ENCODE measurements around the gene RAX2. TPM values are rescaled to one million over a fixed set of nuclear protein-coding genes. Genes with fewer than 3 reads are reported as not detected.

RAX2 gene
- total RNA-seq, 1 donor from 2014 or later: not detected

DNA sequence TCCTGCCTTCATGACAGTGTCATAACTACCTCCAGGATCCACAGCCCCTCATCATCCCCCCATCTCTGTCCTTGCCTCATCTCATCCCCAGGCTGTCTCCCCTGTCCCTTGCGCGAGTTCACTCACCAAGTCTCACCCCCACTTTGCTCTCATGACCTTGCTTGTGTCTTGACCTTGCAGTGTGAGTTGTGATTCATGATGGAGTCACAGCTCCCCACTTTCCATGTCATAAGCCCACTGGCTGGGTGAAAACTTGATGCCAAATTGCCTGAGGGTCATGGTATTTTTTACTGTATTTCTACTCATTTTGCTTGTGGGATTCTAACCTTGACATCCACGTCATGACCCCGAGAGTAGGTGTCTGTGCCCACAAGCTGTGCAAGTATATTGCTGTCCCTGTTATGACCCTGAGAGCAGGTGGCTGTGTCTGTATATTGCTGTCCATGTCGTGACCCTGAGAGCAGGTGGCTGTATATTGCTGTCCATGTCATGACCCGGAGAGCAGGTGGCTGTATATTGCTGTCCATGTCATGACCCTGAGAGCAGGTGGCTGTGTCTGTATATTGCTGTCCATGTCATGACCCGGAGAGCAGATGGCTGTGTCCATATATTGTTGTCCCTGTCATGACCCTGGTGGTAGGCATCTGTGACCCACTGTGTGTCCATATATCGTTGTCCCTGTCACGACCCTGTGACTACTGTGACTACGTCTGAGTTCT lies 34.4 kb downstream of the RAX2 start:
- DNase-seq (ENCODE audit: low spot score): no peak
- no peaks in the 10 kb centered on the region for H3K4me1 Mint-ChIP-seq (ENCODE audit: low read depth)
- H3K27ac Mint-ChIP-seq: no peak overlapping the region
- no peaks in the 10 kb centered on the region for H3K36me3 Mint-ChIP-seq (ENCODE audit: low read depth)
- intact Hi-C loops (cut with micrococcal nuclease): no loop called here
- H3K4me3 Mint-ChIP-seq: no peak overlapping the region
- H3K9me3 Mint-ChIP-seq: no peaks in the 10 kb centered on the region
- H3K27me3 Mint-ChIP-seq (ENCODE audit: insufficient read depth): peaks cover 1% of the 10 kb centered on the region

DNA sequence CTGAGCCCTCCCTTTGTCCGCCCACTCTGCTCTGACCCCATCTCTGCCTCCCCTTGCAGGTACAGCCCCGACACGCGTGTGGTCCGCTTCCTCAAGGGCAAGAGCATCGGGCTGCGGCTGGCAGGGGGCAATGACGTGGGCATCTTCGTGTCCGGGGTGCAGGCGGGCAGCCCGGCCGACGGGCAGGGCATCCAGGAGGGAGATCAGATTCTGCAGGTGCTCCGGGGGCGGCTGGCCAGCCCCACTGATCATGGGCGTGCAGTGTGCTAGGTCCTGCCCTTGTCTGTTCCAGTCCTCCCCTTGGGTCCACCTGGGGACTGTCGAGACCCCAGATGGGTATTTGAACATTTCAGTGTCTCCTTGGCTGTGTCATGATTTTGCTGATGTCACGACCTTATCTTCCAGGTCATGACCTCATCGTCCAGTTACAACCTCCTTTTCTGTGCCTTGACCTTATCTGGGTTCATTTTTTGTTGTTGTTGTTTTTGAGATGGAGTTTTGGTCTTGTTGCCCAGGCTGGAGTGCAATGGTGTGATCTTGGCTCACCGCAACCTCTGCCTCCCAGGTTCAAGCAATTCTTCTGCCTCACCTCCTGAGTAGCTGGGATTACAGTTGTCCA lies 35.8 kb downstream of the RAX2 start:
- Mint-ChIP-seq H3K9me3 (no peaks in the 10 kb centered on the region), H3K4me1 (ENCODE audit: low read depth) (no peaks in the 10 kb centered on the region), H3K36me3 (ENCODE audit: low read depth) (no peaks in the 10 kb centered on the region), H3K4me3 (no peak overlapping the region), H3K27ac (no peak overlapping the region), H3K27me3 (ENCODE audit: insufficient read depth) (peaks cover 1% of the 10 kb centered on the region)
- no peak for DNase-seq (ENCODE audit: low spot score)
- intact Hi-C loops (cut with micrococcal nuclease): no loop called here

DNA sequence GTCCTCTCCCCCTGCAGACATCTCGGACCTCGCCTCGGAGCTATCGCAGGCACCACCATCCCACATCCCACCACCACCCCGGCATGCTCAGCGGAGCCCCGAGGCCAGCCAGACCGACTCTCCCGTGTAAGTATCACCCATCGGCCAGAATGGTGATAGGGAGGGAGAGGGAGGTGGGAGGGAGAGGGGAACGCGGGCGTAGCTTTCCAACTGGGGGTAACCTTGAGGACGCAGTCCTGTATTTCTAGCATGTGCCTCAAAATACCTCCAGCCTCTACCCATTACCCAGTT lies 37.8 kb downstream of the RAX2 start:
- Mint-ChIP-seq H3K27me3 (ENCODE audit: insufficient read depth) (peaks cover 1% of the 10 kb centered on the region), H3K4me1 (ENCODE audit: low read depth) (no peaks in the 10 kb centered on the region), H3K36me3 (ENCODE audit: low read depth) (no peaks in the 10 kb centered on the region), H3K9me3 (no peaks in the 10 kb centered on the region), H3K27ac (no peak overlapping the region), H3K4me3 (no peak overlapping the region)
- intact Hi-C loops (cut with micrococcal nuclease): no loop called here
- no peak for DNase-seq (ENCODE audit: low spot score)

DNA sequence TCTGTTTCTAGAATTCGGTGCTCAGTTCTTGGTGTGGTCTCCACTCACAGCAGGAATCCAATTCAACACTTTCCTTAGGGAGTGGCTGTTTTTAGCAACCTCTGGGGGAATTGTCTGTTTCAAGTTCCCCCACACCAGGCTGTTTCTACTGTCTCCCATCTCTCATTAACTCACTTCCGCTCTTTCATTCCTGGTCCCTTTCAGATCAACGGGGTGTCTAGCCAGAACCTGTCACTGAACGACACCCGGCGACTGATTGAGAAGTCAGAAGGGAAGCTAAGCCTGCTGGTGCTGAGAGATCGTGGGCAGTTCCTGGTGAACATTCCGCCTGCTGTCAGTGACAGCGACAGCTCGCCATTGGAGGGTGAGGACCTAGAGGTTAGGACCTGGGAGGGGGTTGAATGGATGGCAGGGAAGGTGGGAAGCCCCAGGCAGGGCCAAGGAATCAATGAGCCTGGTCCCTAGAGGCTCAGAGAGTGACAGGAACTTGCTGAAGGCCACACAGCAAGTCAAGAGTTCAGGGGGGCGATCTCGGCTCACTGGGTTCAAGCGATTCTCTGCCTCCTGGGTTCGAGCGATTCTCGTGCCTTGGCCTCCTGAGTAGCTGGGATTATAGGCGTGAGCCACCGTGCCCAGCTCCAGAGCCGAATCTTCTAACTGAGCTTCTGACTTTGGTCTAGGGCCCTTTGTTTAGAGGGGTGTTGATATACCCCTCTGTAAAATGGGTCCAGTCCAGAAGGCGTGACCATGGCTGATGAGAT lies 38.3 kb downstream of the RAX2 start:
- no peak for DNase-seq (ENCODE audit: low spot score)
- intact Hi-C loops (cut with micrococcal nuclease): no loop called here
- Mint-ChIP-seq H3K27ac (no peak overlapping the region), H3K4me3 (no peak overlapping the region), H3K4me1 (ENCODE audit: low read depth) (no peaks in the 10 kb centered on the region), H3K36me3 (ENCODE audit: low read depth) (no peaks in the 10 kb centered on the region), H3K27me3 (ENCODE audit: insufficient read depth) (peaks cover 1% of the 10 kb centered on the region), H3K9me3 (no peaks in the 10 kb centered on the region)

DNA sequence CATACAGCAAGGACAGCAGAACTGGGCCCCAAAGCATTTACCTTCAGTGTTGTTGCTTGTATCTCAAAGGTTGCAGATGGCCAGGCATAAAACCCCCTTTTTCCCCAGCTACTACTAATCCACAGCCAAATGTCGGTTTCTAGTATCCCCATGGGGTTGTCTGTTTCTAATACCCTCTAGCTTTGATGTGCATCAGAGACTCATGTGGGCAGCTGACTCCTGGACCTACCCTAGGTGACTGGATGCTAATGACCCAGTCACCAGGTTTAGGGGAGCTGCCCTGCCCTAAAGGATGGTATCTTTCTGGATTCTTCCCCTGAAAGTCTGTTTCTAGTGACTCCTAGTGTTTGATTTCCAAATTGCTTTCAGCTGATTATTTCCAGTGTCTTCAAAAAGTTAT lies 39.9 kb downstream of the RAX2 start:
- Mint-ChIP-seq H3K4me1 (ENCODE audit: low read depth) (no peaks in the 10 kb centered on the region), H3K4me3 (no peak overlapping the region), H3K27ac (no peak overlapping the region), H3K27me3 (ENCODE audit: insufficient read depth) (peaks cover 1% of the 10 kb centered on the region), H3K36me3 (ENCODE audit: low read depth) (no peaks in the 10 kb centered on the region), H3K9me3 (no peaks in the 10 kb centered on the region)
- DNase-seq (ENCODE audit: low spot score): no peak
- intact Hi-C loops (cut with micrococcal nuclease): no loop called here

DNA sequence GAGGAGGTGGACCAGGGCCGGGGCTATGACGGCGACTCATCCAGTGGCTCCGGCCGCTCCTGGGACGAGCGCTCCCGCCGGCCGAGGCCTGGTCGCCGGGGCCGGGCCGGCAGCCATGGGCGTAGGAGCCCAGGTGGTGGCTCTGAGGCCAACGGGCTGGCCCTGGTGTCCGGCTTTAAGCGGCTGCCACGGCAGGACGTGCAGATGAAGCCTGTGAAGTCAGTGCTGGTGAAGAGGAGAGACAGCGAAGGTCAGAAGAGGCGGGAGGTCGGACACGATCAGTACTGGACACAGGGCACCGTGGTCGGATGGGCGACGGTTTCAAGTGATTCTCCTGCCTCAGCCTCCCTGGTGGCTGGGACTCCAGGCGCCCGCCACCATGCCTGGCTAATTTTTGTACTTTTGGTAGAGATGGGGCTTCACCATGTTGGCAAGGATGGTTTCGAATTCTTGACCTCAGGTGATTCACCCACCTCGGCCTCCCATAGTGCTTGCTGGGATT lies 41.5 kb downstream of the RAX2 start:
- intact Hi-C loops (cut with micrococcal nuclease): no loop called here
- H3K27ac Mint-ChIP-seq: no peak overlapping the region
- H3K9me3 Mint-ChIP-seq: no peaks in the 10 kb centered on the region
- H3K27me3 Mint-ChIP-seq (ENCODE audit: insufficient read depth): peaks cover 1% of the 10 kb centered on the region
- no peaks in the 10 kb centered on the region for H3K36me3 Mint-ChIP-seq (ENCODE audit: low read depth)
- no peaks in the 10 kb centered on the region for H3K4me1 Mint-ChIP-seq (ENCODE audit: low read depth)
- DNase-seq (ENCODE audit: low spot score): no peak
- no peak overlapping the region for H3K4me3 Mint-ChIP-seq

DNA sequence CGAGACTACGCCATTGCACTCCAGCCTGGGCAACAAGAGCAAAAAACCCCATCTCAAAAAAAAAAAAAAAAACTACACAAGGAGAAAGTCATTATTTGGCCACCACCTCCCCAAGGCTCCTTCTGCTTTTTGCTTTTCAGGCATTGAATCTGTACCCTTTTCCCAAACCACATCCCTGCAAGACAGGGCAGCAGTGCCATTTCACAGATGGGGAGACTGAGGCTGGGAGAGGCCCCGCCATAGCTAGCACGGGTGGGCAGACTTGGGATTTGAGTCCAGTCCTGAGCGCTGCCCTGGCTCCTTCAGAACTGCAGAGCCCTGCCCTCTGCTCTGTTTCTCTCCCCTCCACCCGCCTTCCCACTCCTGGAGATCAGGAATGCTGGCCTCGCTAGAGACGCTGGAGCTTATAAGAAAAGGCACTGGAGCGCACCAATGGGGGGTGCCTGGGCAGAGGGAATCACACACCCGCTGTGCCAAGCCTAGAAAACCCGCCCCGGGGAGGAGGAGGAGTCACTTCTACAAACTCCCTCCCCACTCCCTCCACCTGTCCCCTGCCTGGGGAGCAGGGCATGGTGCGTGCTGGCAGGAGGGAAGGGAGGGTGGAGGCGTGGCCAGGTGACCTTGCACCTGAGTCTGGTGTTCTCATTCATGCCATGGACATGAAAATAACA lies 46.3 kb downstream of the RAX2 start:
- no peaks in the 10 kb centered on the region for H3K36me3 Mint-ChIP-seq (ENCODE audit: low read depth)
- intact Hi-C loops (cut with micrococcal nuclease): no loop called here
- no peak for DNase-seq (ENCODE audit: low spot score)

DNA sequence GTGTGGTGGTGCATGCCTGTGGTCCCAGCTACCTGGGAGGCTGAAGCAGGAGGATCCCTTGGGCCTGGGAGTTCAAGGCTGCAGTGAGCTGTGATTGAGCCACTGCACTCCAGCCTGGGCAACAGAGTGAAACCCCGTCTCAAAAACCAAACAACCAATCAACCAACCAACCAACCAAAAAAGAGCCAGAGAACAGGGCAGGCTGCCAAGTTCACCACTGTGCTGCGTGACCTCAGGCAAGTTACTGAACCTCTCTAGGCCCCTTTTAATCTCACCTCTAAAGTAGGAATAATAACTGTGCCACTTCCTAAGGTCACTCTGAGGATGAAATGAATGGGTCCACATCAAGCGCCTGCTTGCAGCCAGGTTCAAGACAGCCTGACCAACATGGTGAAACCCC lies 46.9 kb downstream of the RAX2 start:
- Mint-ChIP-seq H3K27me3 (ENCODE audit: insufficient read depth) (peaks cover 33% of the 10 kb centered on the region), H3K9me3 (no peaks in the 10 kb centered on the region), H3K27ac (no peak overlapping the region), H3K4me1 (ENCODE audit: low read depth) (no peaks in the 10 kb centered on the region), H3K4me3 (no peak overlapping the region), H3K36me3 (ENCODE audit: low read depth) (no peaks in the 10 kb centered on the region)
- intact Hi-C loops (cut with micrococcal nuclease): no loop called here
- no peak for DNase-seq (ENCODE audit: low spot score)

More for the DNA sequence above, 46.3 kb downstream of the RAX2 start:
- no peak overlapping the region for H3K4me3 Mint-ChIP-seq
- no peaks in the 10 kb centered on the region for H3K9me3 Mint-ChIP-seq
- no peaks in the 10 kb centered on the region for H3K4me1 Mint-ChIP-seq (ENCODE audit: low read depth)
- H3K27ac Mint-ChIP-seq: no peak overlapping the region
- peaks cover 27% of the 10 kb centered on the region for H3K27me3 Mint-ChIP-seq (ENCODE audit: insufficient read depth)

DNA sequence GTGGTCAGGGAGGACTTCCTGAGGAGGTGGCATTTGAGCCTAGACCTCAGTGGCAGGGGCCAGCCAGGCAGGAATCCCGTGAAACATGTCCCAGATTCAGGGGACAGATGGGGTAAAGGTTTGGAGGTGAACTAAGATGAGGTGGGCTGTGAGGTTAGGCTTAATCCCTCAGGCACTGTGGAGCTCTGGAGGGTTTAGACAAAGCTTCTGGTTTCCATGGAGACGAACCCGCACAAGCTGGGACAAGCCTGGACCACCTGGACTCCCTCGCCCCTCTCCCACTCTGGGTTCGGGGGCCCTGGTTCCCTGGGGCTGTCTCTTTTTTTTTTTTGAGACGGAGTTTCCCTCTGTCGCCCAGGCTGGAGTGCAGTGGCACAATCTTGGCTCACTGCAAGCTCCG lies 48.1 kb downstream of the RAX2 start:
- no peaks in the 10 kb centered on the region for H3K4me1 Mint-ChIP-seq (ENCODE audit: low read depth)
- intact Hi-C loops (cut with micrococcal nuclease): loop anchor here (5.0 kb wide), 1 partner anchor 98 kb away; no protein-coding TSS in a partner anchor
- H3K4me3 Mint-ChIP-seq: no peak overlapping the region
- no peaks in the 10 kb centered on the region for H3K9me3 Mint-ChIP-seq
- no peak overlapping the region for H3K27ac Mint-ChIP-seq
- H3K36me3 Mint-ChIP-seq (ENCODE audit: low read depth): no peaks in the 10 kb centered on the region
- H3K27me3 Mint-ChIP-seq (ENCODE audit: insufficient read depth): peaks cover 40% of the 10 kb centered on the region
- no peak for DNase-seq (ENCODE audit: low spot score)

DNA sequence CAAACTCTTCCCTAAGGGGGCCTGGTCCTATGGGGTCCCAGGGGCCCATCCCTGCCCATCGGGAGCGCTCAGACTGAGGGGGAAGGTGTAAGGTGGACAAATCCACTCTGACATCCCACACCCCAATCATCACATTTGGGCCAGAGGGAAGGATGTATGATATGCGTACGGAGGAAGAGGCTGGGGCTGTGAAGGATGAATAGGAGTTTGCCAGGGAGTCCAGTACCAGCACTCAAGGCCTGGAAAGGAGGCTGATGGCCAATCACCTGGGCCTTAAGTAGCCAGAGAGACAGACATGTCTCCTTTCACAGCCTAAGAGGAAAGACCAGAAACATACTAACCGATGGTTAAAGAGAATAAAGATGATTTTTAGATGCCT lies 48.9 kb downstream of the RAX2 start:
- Mint-ChIP-seq H3K9me3 (no peaks in the 10 kb centered on the region), H3K36me3 (ENCODE audit: low read depth) (no peaks in the 10 kb centered on the region), H3K27me3 (ENCODE audit: insufficient read depth) (peaks cover 40% of the 10 kb centered on the region), H3K27ac (no peak overlapping the region), H3K4me1 (ENCODE audit: low read depth) (no peaks in the 10 kb centered on the region), H3K4me3 (no peak overlapping the region)
- intact Hi-C loops (cut with micrococcal nuclease): loop anchor here (5.0 kb wide), 1 partner anchor 99 kb away; no protein-coding TSS in a partner anchor
- no peak for DNase-seq (ENCODE audit: low spot score)

DNA sequence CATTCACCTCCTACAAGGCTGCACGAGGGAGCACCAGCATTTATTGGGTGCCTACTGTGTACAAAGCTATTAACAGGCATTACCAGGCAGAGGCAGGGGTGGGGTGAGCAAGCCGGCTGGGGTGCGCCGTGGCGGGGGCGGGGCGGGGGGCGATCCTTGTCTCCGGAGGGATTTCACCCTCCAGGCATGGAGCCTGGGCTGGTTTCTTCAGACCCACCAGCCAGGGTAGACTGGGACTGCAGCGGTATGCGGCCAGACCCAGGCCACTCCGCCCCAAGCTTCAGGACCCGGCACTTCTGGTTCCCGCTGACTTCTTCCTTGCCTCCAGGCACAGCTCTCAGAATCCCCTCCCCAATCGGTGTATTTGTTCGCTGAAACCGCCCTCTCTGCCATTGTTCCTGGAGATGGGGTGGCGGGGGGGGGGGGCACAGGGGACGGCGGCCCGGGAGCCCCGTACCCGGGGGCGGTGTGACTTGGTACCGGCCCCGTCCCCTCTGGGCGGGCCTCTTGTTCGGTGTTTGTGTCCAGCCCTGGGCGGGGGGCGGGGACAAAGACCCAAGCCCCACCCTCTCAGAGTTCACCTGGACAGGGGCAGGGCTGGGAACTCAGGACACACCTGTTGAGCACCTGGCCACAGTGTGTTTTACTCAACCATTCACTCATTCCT lies 49.5 kb downstream of the RAX2 start:
- Mint-ChIP-seq H3K36me3 (ENCODE audit: low read depth) (no peaks in the 10 kb centered on the region), H3K4me3 (no peak overlapping the region), H3K27ac (no peak overlapping the region), H3K27me3 (ENCODE audit: insufficient read depth) (peaks cover 40% of the 10 kb centered on the region), H3K4me1 (ENCODE audit: low read depth) (no peaks in the 10 kb centered on the region), H3K9me3 (no peaks in the 10 kb centered on the region)
- no peak for DNase-seq (ENCODE audit: low spot score)
- intact Hi-C loops (cut with micrococcal nuclease): loop anchor here (5.0 kb wide), 1 partner anchor 100 kb away; no protein-coding TSS in a partner anchor

DNA sequence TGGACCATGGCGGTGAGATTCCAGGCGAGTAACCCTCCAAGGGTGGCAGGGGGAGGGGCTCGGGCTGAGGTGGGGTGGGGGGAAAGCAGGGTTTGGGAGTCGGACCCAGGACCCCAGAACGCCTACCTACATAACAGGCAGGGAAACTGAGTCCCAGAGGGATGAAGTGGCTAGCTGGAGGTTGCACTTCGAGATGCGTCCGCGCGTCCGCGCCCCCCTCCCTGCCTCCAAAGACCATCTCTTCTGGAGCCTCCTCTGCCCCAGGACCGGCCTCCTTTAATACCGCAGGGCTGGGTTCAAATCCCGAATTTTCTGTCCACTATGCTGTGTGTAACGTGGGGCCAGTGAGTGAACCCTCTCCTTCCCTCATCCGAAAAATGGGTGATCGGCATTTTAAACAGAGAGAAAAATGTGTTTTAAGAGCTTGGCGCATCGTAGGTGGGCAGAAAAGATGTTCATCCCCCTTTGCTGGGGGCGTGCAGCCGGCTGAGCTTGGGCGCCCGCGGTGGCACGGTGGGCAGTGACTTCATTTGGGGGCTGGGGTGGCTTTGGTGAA lies 50.1 kb downstream of the RAX2 start:
- intact Hi-C loops (cut with micrococcal nuclease): loop anchor here (1.0 to 5.0 kb wide), 3 partner anchors 39 to 150 kb away; partner anchors contain the start of genes APBA3 and HMG20B
- Mint-ChIP-seq H3K36me3 (ENCODE audit: low read depth) (no peaks in the 10 kb centered on the region), H3K4me1 (ENCODE audit: low read depth) (no peaks in the 10 kb centered on the region), H3K4me3 (no peak overlapping the region), H3K27ac (no peak overlapping the region), H3K27me3 (ENCODE audit: insufficient read depth) (peaks cover 40% of the 10 kb centered on the region), H3K9me3 (no peaks in the 10 kb centered on the region)
- DNase-seq (ENCODE audit: low spot score): no peak
